IPS-20b (cell line): Measurements from ENCODE around the gene NELL1.

Source experiments
- H3K27ac ChIP-seq: one replicate; pipeline ENCODE4 v1.5.1; 2013; ENCODE audit warnings: low read length
- H3K27me3 ChIP-seq: 2 replicates; pipeline ENCODE4 v1.6.1; 2013; ENCODE audit warnings: mild to moderate bottlenecking, low read length, inconsistent platforms; ENCODE audit not compliant: insufficient read depth
- H3K36me3 ChIP-seq: 2 replicates; pipeline ENCODE4 v1.6.1; 2013; ENCODE audit warnings: low read depth, mild to moderate bottlenecking, inconsistent platforms, low read length, moderate library complexity; ENCODE audit not compliant: insufficient read depth
- H3K4me1 ChIP-seq: 2 replicates; pipeline ENCODE4 v1.6.1; 2013; ENCODE audit warnings: mild to moderate bottlenecking, control low read depth, inconsistent platforms, low read length, moderate library complexity; ENCODE audit not compliant: insufficient read depth
- H3K4me3 ChIP-seq: 2 replicates; pipeline ENCODE4 v1.5.1; 2013; ENCODE audit warnings: mild to moderate bottlenecking, low read length, inconsistent platforms
- H3K9ac ChIP-seq: 2 replicates; pipeline ENCODE4 v1.6.1; 2013; ENCODE audit warnings: low read depth, mild to moderate bottlenecking, inconsistent platforms, low read length, moderate library complexity
- H3K9me3 ChIP-seq: 2 replicates; pipeline ENCODE4 v1.6.1; 2013; ENCODE audit warnings: mild to moderate bottlenecking, low read depth, low read length, inconsistent platforms; ENCODE audit not compliant: insufficient read depth

NELL1 gene

GRCh38 chr11:20638074-20638473, 31.3 kb upstream of the NELL1 start:
- no peak overlapping the region for H3K4me3 ChIP-seq
- peaks cover 11% of the 10 kb centered on the region; the same call in 1 of the 2 replicates for H3K27me3 ChIP-seq
- no peak overlapping the region for H3K9ac ChIP-seq
- H3K36me3 ChIP-seq: no peaks in the 10 kb centered on the region
- H3K4me1 ChIP-seq: 0 out of 2 replicates have a peak, but pooled peaks cover 5% of the 10 kb centered on the region
- no peaks in the 10 kb centered on the region for H3K9me3 ChIP-seq
- H3K27ac ChIP-seq: no peak overlapping the region

- Histone ChIP-seq H3K27ac (no peak overlapping the region), H3K9me3 (no peaks in the 10 kb centered on the region), H3K9ac (no peak overlapping the region), H3K36me3 (no peaks in the 10 kb centered on the region), H3K27me3 (peaks cover 11% of the 10 kb centered on the region; the same call in 1 of the 2 replicates), H3K4me1 (0 out of 2 replicates have a peak, but pooled peaks cover 5% of the 10 kb centered on the region), H3K4me3 (no peak overlapping the region)
These were observed 29.7 kb upstream of the NELL1 start for GRCh38 chr11:20639688-20640087.

- H3K36me3 ChIP-seq: no peaks in the 10 kb centered on the region
- no peaks in the 10 kb centered on the region for H3K9me3 ChIP-seq
- H3K4me3 ChIP-seq: no peak overlapping the region
- H3K9ac ChIP-seq: no peak overlapping the region
- 0 out of 2 replicates have a peak, but pooled peaks cover 5% of the 10 kb centered on the region for H3K4me1 ChIP-seq
- peaks cover 11% of the 10 kb centered on the region; the same call in 1 of the 2 replicates for H3K27me3 ChIP-seq
- H3K27ac ChIP-seq: no peak overlapping the region
These were observed 29.0 kb upstream of the NELL1 start for GRCh38 chr11:20640401-20640800.

GRCh38 chr11:20644360-20644759, 25.0 kb upstream of the NELL1 start:
- H3K9me3 ChIP-seq: no peaks in the 10 kb centered on the region
- no peak overlapping the region for H3K9ac ChIP-seq
- peaks cover 5% of the 10 kb centered on the region; the same call in 1 of the 2 replicates for H3K27me3 ChIP-seq
- no peak overlapping the region for H3K4me3 ChIP-seq
- H3K27ac ChIP-seq: no peak overlapping the region
- H3K36me3 ChIP-seq: no peaks in the 10 kb centered on the region
- peaks cover 4% of the 10 kb centered on the region; the same call in 1 of the 2 replicates for H3K4me1 ChIP-seq

- Histone ChIP-seq H3K9ac (no peak overlapping the region), H3K36me3 (no peaks in the 10 kb centered on the region), H3K4me3 (no peak overlapping the region), H3K9me3 (no peaks in the 10 kb centered on the region), H3K27ac (no peak overlapping the region), H3K4me1 (peaks cover 4% of the 10 kb centered on the region; the same call in 1 of the 2 replicates), H3K27me3 (no peaks in the 10 kb centered on the region)
These were observed 21.3 kb upstream of the NELL1 start for GRCh38 chr11:20647976-20648565.

GRCh38 chr11:20652150-20652806, 17.1 kb upstream of the NELL1 start:
- Histone ChIP-seq H3K9ac (no peak overlapping the region), H3K4me3 (no peak overlapping the region), H3K27me3 (no peaks in the 10 kb centered on the region), H3K4me1 (no peaks in the 10 kb centered on the region; the same call in 1 of the 2 replicates), H3K9me3 (no peaks in the 10 kb centered on the region), H3K36me3 (no peaks in the 10 kb centered on the region), H3K27ac (no peak overlapping the region)

- Histone ChIP-seq H3K36me3 (no peaks in the 10 kb centered on the region), H3K9me3 (no peaks in the 10 kb centered on the region), H3K27ac (no peak overlapping the region), H3K27me3 (no peaks in the 10 kb centered on the region), H3K4me1 (peaks cover 3% of the 10 kb centered on the region; the same call in 1 of the 2 replicates), H3K9ac (no peak overlapping the region), H3K4me3 (no peak overlapping the region)
These were observed 15.3 kb upstream of the NELL1 start for GRCh38 chr11:20654038-20654437.

GRCh38 chr11:20656901-20657300, 12.5 kb upstream of the NELL1 start:
- H3K4me3 ChIP-seq: no peak overlapping the region
- H3K27ac ChIP-seq: no peak overlapping the region
- no peaks in the 10 kb centered on the region for H3K36me3 ChIP-seq
- no peaks in the 10 kb centered on the region for H3K9me3 ChIP-seq
- H3K4me1 ChIP-seq: peaks cover 3% of the 10 kb centered on the region; the same call in 1 of the 2 replicates
- no peak overlapping the region for H3K9ac ChIP-seq
- no peaks in the 10 kb centered on the region; the same call in 1 of the 2 replicates for H3K27me3 ChIP-seq

- H3K27me3 ChIP-seq: no peaks in the 10 kb centered on the region; the same call in 1 of the 2 replicates
- no peaks in the 10 kb centered on the region for H3K9me3 ChIP-seq
These were observed 11.3 kb upstream of the NELL1 start for GRCh38 chr11:20658135-20658534.

GRCh38 chr11:20661445-20661844, 7.9 kb upstream of the NELL1 start:
- Histone ChIP-seq H3K9ac (no peak overlapping the region), H3K36me3 (no peaks in the 10 kb centered on the region), H3K27me3 (peaks cover 20% of the 10 kb centered on the region), H3K27ac (no peak overlapping the region), H3K4me3 (no peak overlapping the region), H3K4me1 (peaks cover 3% of the 10 kb centered on the region; the same call in 1 of the 2 replicates), H3K9me3 (no peaks in the 10 kb centered on the region)

More at GRCh38 chr11:20658135-20658534, 11.3 kb upstream of the NELL1 start:
- Histone ChIP-seq H3K9ac (no peak overlapping the region), H3K36me3 (no peaks in the 10 kb centered on the region), H3K4me1 (peaks cover 3% of the 10 kb centered on the region; the same call in 1 of the 2 replicates), H3K4me3 (no peak overlapping the region), H3K27ac (no peak overlapping the region)

GRCh38 chr11:20661850-20662249, 7.5 kb upstream of the NELL1 start:
- peaks cover 24% of the 10 kb centered on the region for H3K27me3 ChIP-seq
- peaks cover 3% of the 10 kb centered on the region; the same call in 1 of the 2 replicates for H3K4me1 ChIP-seq
- no peak overlapping the region for H3K4me3 ChIP-seq
- H3K36me3 ChIP-seq: no peaks in the 10 kb centered on the region
- H3K27ac ChIP-seq: no peak overlapping the region
- H3K9ac ChIP-seq: no peak overlapping the region
- no peaks in the 10 kb centered on the region for H3K9me3 ChIP-seq
